ENCODE data around the gene C8B.

- TF ChIP-seq CTCF (IDR thresholded peaks at IDR 0.05; ENCODE audit: low read depth, low read length, poor library complexity, severe bottlenecking): no peak
- no peak for TF ChIP-seq EZH2phosphoT487 (IDR thresholded peaks at IDR 0.05; ENCODE audit: borderline replicate concordance, low read length)
These were observed 7.9 kb downstream of the C8B start for GRCh38 chr1:56957931-56958330.

Data from DOHH2 (cell line).